ENCODE measurements around the gene MYL12A. TPM values are rescaled to one million over a fixed set of nuclear protein-coding genes. Genes with fewer than 3 reads are reported as not detected.

Gene MYL12A
- total and polyA plus RNA-seq, 2 of the 13 experiments (the other 11 are each of a cell fraction or from before 2014, with no cell fraction given), result 261 to 277 TPM

- TF ChIP-seq ZNF318 (CRISPR knock-in tag; IDR thresholded peaks at IDR 0.05), result no peak
- no peak for TF ChIP-seq RELA (CRISPR knock-in tag; IDR thresholded peaks at IDR 0.05)
- TF ChIP-seq PREB (CRISPR knock-in tag; IDR thresholded peaks at IDR 0.05), result no peak
- TF ChIP-seq MED13 (CRISPR knock-in tag; IDR thresholded peaks at IDR 0.05), result no peak
- no peak for TF ChIP-seq NONO (IDR thresholded peaks at IDR 0.05)
- no peak for TF ChIP-seq NONO (CRISPR knock-in tag; conservative IDR thresholded peaks at IDR 0.05)
- no peak for TF ChIP-seq UBTF (CRISPR knock-in tag; IDR thresholded peaks at IDR 0.05)
- no peak for TF ChIP-seq PTBP1 (IDR thresholded peaks at IDR 0.05; ENCODE audit: low read depth, low read length, poor library complexity, severe bottlenecking)
- peak; percentile 63; the same call in 1 of the 2 replicates for TF ChIP-seq KAT8 (CRISPR knock-in tag; IDR thresholded peaks at IDR 0.05)
- TF ChIP-seq ZNF772 (CRISPR knock-in tag; IDR thresholded peaks at IDR 0.05), result 0 out of 2 replicates have a peak, but pooled peaks have one; percentile 43
- no peak for TF ChIP-seq ZNF777 (CRISPR knock-in tag; IDR thresholded peaks at IDR 0.05)
- no peak for TF ChIP-seq HNRNPH1 (optimal IDR thresholded peaks at IDR 0.05; ENCODE audit: low read depth, low read length)
- TF ChIP-seq ZSCAN22 (CRISPR knock-in tag; IDR thresholded peaks at IDR 0.05), result no peak
- no peak for TF ChIP-seq KDM3A (CRISPR knock-in tag; IDR thresholded peaks at IDR 0.05; ENCODE audit: low read depth)
- TF ChIP-seq BCLAF1 (IDR thresholded peaks at IDR 0.05), result no peak
- peak; percentile 61; the same call in 1 of the 2 replicates for TF ChIP-seq DMAP1 (CRISPR knock-in tag; IDR thresholded peaks at IDR 0.05)
These were observed 29.5 kb upstream of the MYL12A start (continued) for GRCh38 chr18:3217948-3218647.
